ENCODE data around the gene TBCD. TPM values are rescaled to one million over a fixed set of nuclear protein-coding genes. Genes with fewer than 3 reads are reported as not detected.

Gene TBCD
- total RNA-seq, 1 donor from 2014 or later = 156 TPM

DNA sequence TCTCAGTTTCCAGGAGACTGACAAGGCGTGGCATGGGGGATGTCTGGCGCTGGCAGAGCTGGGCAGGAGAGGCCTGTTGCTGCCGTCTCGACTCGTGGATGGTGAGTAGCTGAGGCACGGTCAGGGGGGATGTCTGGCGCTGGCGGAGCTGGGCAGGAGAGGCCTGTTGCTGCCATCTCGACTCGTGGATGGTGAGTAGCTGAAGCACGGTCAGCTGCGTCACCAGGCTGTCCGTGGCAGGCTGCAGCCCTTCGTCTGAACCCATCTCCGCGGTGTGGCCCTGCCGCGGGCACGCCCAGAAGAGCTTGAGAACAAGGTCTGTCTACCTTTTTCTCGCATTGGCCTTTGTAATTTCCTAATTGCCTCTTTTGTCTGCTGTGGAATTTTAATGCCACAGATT, 63.0 kb downstream of the TBCD start:
- H3K4me1 ChIP-seq = peaks cover 0 to 2% of the 10 kb centered on the region in 2 donors
- H3K4me3 ChIP-seq = no peak overlapping the region
- no peak overlapping the region for H3K27ac ChIP-seq
- TF ChIP-seq, protein P1, sequence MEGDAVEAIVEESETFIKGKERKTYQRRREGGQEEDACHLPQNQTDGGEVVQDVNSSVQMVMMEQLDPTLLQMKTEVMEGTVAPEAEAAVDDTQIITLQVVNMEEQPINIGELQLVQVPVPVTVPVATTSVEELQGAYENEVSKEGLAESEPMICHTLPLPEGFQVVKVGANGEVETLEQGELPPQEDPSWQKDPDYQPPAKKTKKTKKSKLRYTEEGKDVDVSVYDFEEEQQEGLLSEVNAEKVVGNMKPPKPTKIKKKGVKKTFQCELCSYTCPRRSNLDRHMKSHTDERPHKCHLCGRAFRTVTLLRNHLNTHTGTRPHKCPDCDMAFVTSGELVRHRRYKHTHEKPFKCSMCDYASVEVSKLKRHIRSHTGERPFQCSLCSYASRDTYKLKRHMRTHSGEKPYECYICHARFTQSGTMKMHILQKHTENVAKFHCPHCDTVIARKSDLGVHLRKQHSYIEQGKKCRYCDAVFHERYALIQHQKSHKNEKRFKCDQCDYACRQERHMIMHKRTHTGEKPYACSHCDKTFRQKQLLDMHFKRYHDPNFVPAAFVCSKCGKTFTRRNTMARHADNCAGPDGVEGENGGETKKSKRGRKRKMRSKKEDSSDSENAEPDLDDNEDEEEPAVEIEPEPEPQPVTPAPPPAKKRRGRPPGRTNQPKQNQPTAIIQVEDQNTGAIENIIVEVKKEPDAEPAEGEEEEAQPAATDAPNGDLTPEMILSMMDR (IDR thresholded peaks at IDR 0.05) = no peak
- peaks cover 39 to 77% of the 10 kb centered on the region in 2 donors for H3K36me3 ChIP-seq
- no peak for DNase-seq (ENCODE audit: low spot score in 2 of 2)
- H3K27me3 ChIP-seq = no peaks in the 10 kb centered on the region
- H3K9me3 ChIP-seq = peaks cover 0 to 9% of the 10 kb centered on the region in 2 donors
- intact Hi-C loops (cut with DNase I) = no loop called here

DNA sequence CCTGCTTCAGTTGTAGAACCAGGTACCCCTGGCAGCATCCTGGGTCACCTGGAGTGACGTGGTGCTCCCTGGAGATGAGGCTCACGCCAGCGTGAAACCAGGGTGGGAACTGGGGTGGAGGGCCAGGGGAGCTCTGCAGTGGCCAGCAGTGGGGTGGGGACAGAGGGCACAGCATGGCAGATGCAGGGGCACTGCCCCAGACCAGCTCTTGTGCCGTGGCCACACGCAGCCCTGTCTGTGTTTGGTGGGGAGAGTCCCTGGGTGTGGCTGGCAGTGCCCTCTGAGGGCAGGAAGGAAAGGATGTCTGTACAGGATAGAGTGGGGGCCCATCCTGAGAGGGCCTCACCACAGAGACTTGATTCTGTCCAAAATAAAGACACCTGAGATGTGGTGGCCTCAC, 63.5 kb downstream of the TBCD start:
- intact Hi-C loops (cut with DNase I) = no loop called here
- no peaks in the 10 kb centered on the region for H3K27me3 ChIP-seq
- peaks cover 39 to 79% of the 10 kb centered on the region in 2 donors for H3K36me3 ChIP-seq
- DNase-seq (ENCODE audit: low spot score in 2 of 2) = no peak
- H3K27ac ChIP-seq = no peak overlapping the region
- H3K4me1 ChIP-seq = no peaks in the 10 kb centered on the region
- TF ChIP-seq, protein P1 (IDR thresholded peaks at IDR 0.05) = no peak
- no peak overlapping the region for H3K4me3 ChIP-seq
- H3K9me3 ChIP-seq = peaks cover 2 to 13% of the 10 kb centered on the region in 2 donors

GRCh38 chr17:82815790-82816305, 64.0 kb downstream of the TBCD start:
- H3K4me1 ChIP-seq = no peaks in the 10 kb centered on the region
- H3K27ac ChIP-seq = no peak overlapping the region
- no peak overlapping the region for H3K4me3 ChIP-seq
- no peak for DNase-seq (ENCODE audit: low spot score in 2 of 2)
- peaks cover 7 to 13% of the 10 kb centered on the region in 2 donors for H3K9me3 ChIP-seq
- intact Hi-C loops (cut with DNase I) = no loop called here
- H3K27me3 ChIP-seq = no peaks in the 10 kb centered on the region
- TF ChIP-seq, protein P1 (IDR thresholded peaks at IDR 0.05) = no peak
- H3K36me3 ChIP-seq = peaks cover 39 to 80% of the 10 kb centered on the region in 2 donors

DNA sequence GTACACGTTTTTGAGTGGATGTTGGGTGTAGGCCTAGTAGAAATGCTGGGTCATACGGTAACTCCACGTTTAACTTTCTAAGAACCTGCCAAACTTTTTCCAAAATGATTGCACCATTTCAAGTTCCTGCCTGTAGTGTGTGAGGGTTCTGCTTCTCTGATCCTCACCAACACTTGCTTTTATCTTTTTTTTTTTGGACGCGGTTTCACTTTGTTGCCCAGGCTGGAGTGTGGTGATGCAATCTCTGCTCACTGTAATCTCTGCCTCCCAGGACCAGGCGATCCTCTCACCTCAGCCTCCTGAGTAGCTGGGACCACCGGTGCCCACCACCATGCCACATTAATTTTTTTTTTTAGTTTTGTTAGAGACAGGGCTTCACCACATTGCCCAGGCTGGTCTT, 64.5 kb downstream of the TBCD start:
- H3K27me3 ChIP-seq = no peaks in the 10 kb centered on the region
- H3K4me1 ChIP-seq = no peaks in the 10 kb centered on the region
- peaks cover 38 to 80% of the 10 kb centered on the region in 2 donors for H3K36me3 ChIP-seq
- TF ChIP-seq, protein P1 (IDR thresholded peaks at IDR 0.05) = no peak
- DNase-seq (ENCODE audit: low spot score in 2 of 2) = no peak
- H3K9me3 ChIP-seq = peaks cover 12 to 13% of the 10 kb centered on the region in 2 donors
- no peak overlapping the region for H3K4me3 ChIP-seq
- intact Hi-C loops (cut with DNase I) = no loop called here
- no peak overlapping the region for H3K27ac ChIP-seq

DNA sequence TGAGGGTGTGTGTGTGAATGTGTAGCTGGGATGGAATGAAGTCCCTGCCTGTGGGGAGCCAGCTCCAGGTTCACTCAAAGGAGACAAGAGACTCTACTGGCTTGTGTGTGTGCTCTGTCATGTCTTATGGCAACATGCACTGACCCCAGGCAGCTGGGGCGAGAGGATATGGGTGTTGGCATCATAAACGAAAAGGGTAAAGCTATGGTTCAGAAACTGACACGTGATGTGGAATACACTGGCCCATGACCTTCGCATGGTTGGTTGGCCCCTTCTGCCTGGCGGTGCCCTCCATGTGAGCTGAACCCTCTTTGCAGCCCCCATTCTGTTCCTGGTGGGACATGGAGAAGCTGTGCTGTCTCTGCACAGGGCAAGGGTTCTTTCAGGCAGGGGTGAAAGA, 66.1 kb downstream of the TBCD start:
- no peak overlapping the region for H3K27ac ChIP-seq
- H3K36me3 ChIP-seq = peaks cover 31 to 72% of the 10 kb centered on the region in 2 donors
- H3K27me3 ChIP-seq = no peaks in the 10 kb centered on the region
- H3K9me3 ChIP-seq = peaks cover 12 to 13% of the 10 kb centered on the region in 2 donors
- no peaks in the 10 kb centered on the region for H3K4me1 ChIP-seq
- DNase-seq (ENCODE audit: low spot score in 2 of 2) = no peak
- intact Hi-C loops (cut with DNase I) = no loop called here
- no peak overlapping the region for H3K4me3 ChIP-seq
- TF ChIP-seq, protein P1 (IDR thresholded peaks at IDR 0.05) = no peak

All from ascending aorta (tissue), 2 donors.